ENCODE results near the gene LIPE. TPM values are rescaled to one million over a fixed set of nuclear protein-coding genes. Genes with fewer than 3 reads are reported as not detected.

Gene LIPE
- total RNA-seq, 1 donor from 2014 or later: 3.9 TPM

GRCh38 chr19:42402376-42403116, 24.6 kb downstream of the LIPE start:
- H3K4me1 ChIP-seq: peaks cover 14% of the 10 kb centered on the region
- no peak overlapping the region for H3K27ac ChIP-seq
- no peak for DNase-seq
- no peaks in the 10 kb centered on the region for H3K36me3 ChIP-seq
- intact Hi-C loops (cut with DNase I): no loop called here
- H3K4me3 ChIP-seq: peak overlapping the region; percentile 66
- no peaks in the 10 kb centered on the region for H3K27me3 ChIP-seq
- TF ChIP-seq CTCF (IDR thresholded peaks at IDR 0.05): no peak
- no peak for ATAC-seq
- no peaks in the 10 kb centered on the region for H3K9me3 ChIP-seq

GRCh38 chr19:42401365-42402303, 25.6 kb downstream of the LIPE start:
- H3K36me3 ChIP-seq: no peaks in the 10 kb centered on the region
- peak; percentile 90 for DNase-seq
- ATAC-seq: peak; percentile 76
- no peaks in the 10 kb centered on the region for H3K27me3 ChIP-seq
- H3K4me3 ChIP-seq: peak overlapping the region; percentile 66
- peak overlapping the region; percentile 70 for H3K27ac ChIP-seq
- peak; percentile 79 for TF ChIP-seq CTCF (IDR thresholded peaks at IDR 0.05)
- peaks cover 17% of the 10 kb centered on the region for H3K4me1 ChIP-seq
- H3K9me3 ChIP-seq: no peaks in the 10 kb centered on the region
- intact Hi-C loops (cut with DNase I): no loop called here

GRCh38 chr19:42400404-42400803, 26.8 kb downstream of the LIPE start:
- Histone ChIP-seq H3K4me3 (no peak overlapping the region), H3K27ac (no peak overlapping the region), H3K36me3 (no peaks in the 10 kb centered on the region), H3K9me3 (no peaks in the 10 kb centered on the region), H3K4me1 (peaks cover 20% of the 10 kb centered on the region), H3K27me3 (no peaks in the 10 kb centered on the region)
- TF ChIP-seq CTCF (IDR thresholded peaks at IDR 0.05): no peak
- DNase-seq (no peak), ATAC-seq (no peak)
- intact Hi-C loops (cut with DNase I): no loop called here

- TF ChIP-seq CTCF (IDR thresholded peaks at IDR 0.05): no peak
- DNase-seq: no peak
Measured at GRCh38 chr19:42397263-42398166, 29.7 kb downstream of the LIPE start.

More at GRCh38 chr19:42397263-42398166, 29.7 kb downstream of the LIPE start:
- H3K9me3 ChIP-seq: no peaks in the 10 kb centered on the region
- peak overlapping the region; percentile 67 for H3K27ac ChIP-seq
- peak overlapping the region; percentile 60 for H3K4me3 ChIP-seq
- H3K27me3 ChIP-seq: no peaks in the 10 kb centered on the region
- H3K36me3 ChIP-seq: no peaks in the 10 kb centered on the region
- ATAC-seq: no peak
- intact Hi-C loops (cut with DNase I): no loop called here
- H3K4me1 ChIP-seq: peaks cover 20% of the 10 kb centered on the region

Data from upper lobe of right lung (tissue), 1 donor.